Ovary (tissue), 9 donors: Measurements from ENCODE around the gene TPST1. TPM values are rescaled to one million over a fixed set of nuclear protein-coding genes. Genes with fewer than 3 reads are reported as not detected.

ENCODE experiments used
- polyA plus RNA-seq, 2 donors: library from polyadenylated mRNA; stranded (reverse); fragments of 200-250 nt in 1 of 2; fragments of 350-450 nt in 1 of 2; fragmentation: Illumina TruSeq in 1 of 2; extraction: RNeasy Lipid Tissue Mini Kit (QIAGEN cat#74804) in 1 of 2; gene quantifications; one replicate each; pipeline ENCODE4 v1.2.3, GENCODE V29; 2013 to 2014
- small RNA-seq: library from RNA; depleted of rRNA; stranded (forward); fragments of <200 nt; gene quantifications from one replicate; pipeline ENCODE3, GENCODE V24; 2016
- total RNA-seq, 7 donors: library from RNA; depleted of rRNA in 2 of 7; stranded (reverse); fragments of >200 nt in 2 of 7; fragmentation: NEBNext Ultra II Directional in 3 of 7; extraction: Animal tissue kit (Norgen Biotek cat#: 25700) in 3 of 7; gene quantifications; one replicate each; pipeline versions ENCODE4 v1.1.0 to v1.2.4, GENCODE V29; 2016 to 2023
- donor health status: DM: no; HTN: no; CAD: no; lungs with moderate emphysema.
- donor health status: DM: no; HTN: no; CAD: no.
- donor health status: Bipolar disorder and iron deficiency.
- donor health status: DM: yes; HTN: yes; CAD: no.
- donor health status: DM: no; HTN: no; CAD: no.
- donor health status: DM: yes; HTN: yes; CAD: no.

The TPST1 gene
- total and polyA plus RNA-seq, 9 donors = 18.9 to 42.6 (median 30.3) TPM

Small RNA genes lying within 50 kb of the gene (small RNA-seq; reads per million reads assigned to genes)
- not detected for gene RNU6-313P

Other genes starting within 250 kb of the TPST1 start
- gene GUSB, start 223.1 kb upstream of the TPST1 start, total RNA-seq = 10 to 100 TPM; 19.6 to 41.8 (median 36.1) TPM
- 10 to 100 TPM; 54.0 to 80.9 TPM for gene GUSB, start 223.1 kb upstream of the TPST1 start, polyA plus RNA-seq
- gene ASL, start 129.5 kb upstream of the TPST1 start, total RNA-seq = 10 to 100 TPM; 11.9 to 28.8 (median 18.6) TPM
- 10 to 100 TPM in 1 of 2 donors, 1 to 10 TPM in 1; 2.8 to 26.7 TPM for gene ASL, start 129.5 kb upstream of the TPST1 start, polyA plus RNA-seq
- gene CRCP, start 90.5 kb upstream of the TPST1 start, total RNA-seq = 10 to 100 TPM; 25.0 to 46.8 (median 29.1) TPM
- gene CRCP, start 90.5 kb upstream of the TPST1 start, polyA plus RNA-seq = 10 to 100 TPM; 23.2 to 46.1 TPM